Nephron progenitor cell (in vitro differentiated cells): ENCODE measurements around the gene KDM2B.

ENCODE experiments used
- DNase-seq: peaks from one replicate; pipeline ENCODE4 v3.0.0; 2021
- H3K27ac Mint-ChIP-seq: 2 replicates; pipeline ENCODE4 v1.8.0; 2021; ENCODE audit warnings: mild to moderate bottlenecking, moderate library complexity, mixed read lengths
- H3K27me3 Mint-ChIP-seq: 2 replicates; pipeline ENCODE4 v1.8.0; 2021; ENCODE audit warnings: mild to moderate bottlenecking, low read depth, mixed read lengths; ENCODE audit not compliant: poor library complexity
- H3K36me3 Mint-ChIP-seq: 2 replicates; pipeline ENCODE4 v1.8.0; 2021; ENCODE audit warnings: low read depth, mixed read lengths
- H3K4me1 Mint-ChIP-seq: 2 replicates; pipeline ENCODE4 v1.8.0; 2021; ENCODE audit warnings: mixed read lengths
- H3K4me3 Mint-ChIP-seq: 2 replicates; pipeline ENCODE4 v1.8.0; 2021; ENCODE audit warnings: mild to moderate bottlenecking, moderate library complexity, mixed read lengths
- H3K9me3 Mint-ChIP-seq: 2 replicates; pipeline ENCODE4 v1.8.0; 2021; ENCODE audit warnings: mild to moderate bottlenecking, moderate library complexity, mixed read lengths
- CTCF ChIP-seq: fragments of 200-600 bp; sonication (generic); IDR thresholded peaks from 2 replicates; pipeline ENCODE4 v1.5.0; 2021; ENCODE audit warnings: antibody characterized with exemption

Gene KDM2B

GRCh38 chr12:121570467-121571283, 10.1 kb downstream of the KDM2B start:
- H3K27me3 Mint-ChIP-seq: no peaks in the 10 kb centered on the region
- peaks cover 13% of the 10 kb centered on the region for H3K9me3 Mint-ChIP-seq
- peak overlapping the region; percentile 84 for H3K27ac Mint-ChIP-seq

GRCh38 chr12:121568971-121569751, 11.7 kb downstream of the KDM2B start:
- Mint-ChIP-seq H3K27me3 (no peaks in the 10 kb centered on the region), H3K4me3 (peak overlapping the region; percentile 58), H3K9me3 (peaks cover 13% of the 10 kb centered on the region), H3K27ac (peak overlapping the region; percentile 96), H3K4me1 (peaks cover 49% of the 10 kb centered on the region), H3K36me3 (peaks cover 70% of the 10 kb centered on the region)
- no peak for DNase-seq
- TF ChIP-seq CTCF: no peak

More at GRCh38 chr12:121570467-121571283, 10.1 kb downstream of the KDM2B start:
- TF ChIP-seq CTCF: no peak
- DNase-seq: no peak
- H3K4me3 Mint-ChIP-seq: no peak overlapping the region
- H3K4me1 Mint-ChIP-seq: peaks cover 64% of the 10 kb centered on the region
- H3K36me3 Mint-ChIP-seq: peaks cover 67% of the 10 kb centered on the region

GRCh38 chr12:121568518-121568917, 12.3 kb downstream of the KDM2B start:
- H3K27ac Mint-ChIP-seq: peak overlapping the region; percentile 95
- H3K4me3 Mint-ChIP-seq: no peak overlapping the region
- no peak for TF ChIP-seq CTCF
- H3K36me3 Mint-ChIP-seq: peaks cover 69% of the 10 kb centered on the region
- H3K4me1 Mint-ChIP-seq: peaks cover 43% of the 10 kb centered on the region
- DNase-seq: no peak
- H3K9me3 Mint-ChIP-seq: peaks cover 13% of the 10 kb centered on the region
- no peaks in the 10 kb centered on the region for H3K27me3 Mint-ChIP-seq

GRCh38 chr12:121565076-121565475, 15.7 kb downstream of the KDM2B start:
- Mint-ChIP-seq H3K9me3 (no peaks in the 10 kb centered on the region), H3K4me3 (no peak overlapping the region), H3K4me1 (peaks cover 46% of the 10 kb centered on the region), H3K36me3 (peaks cover 59% of the 10 kb centered on the region), H3K27me3 (no peaks in the 10 kb centered on the region), H3K27ac (no peak overlapping the region)
- TF ChIP-seq CTCF: no peak
- DNase-seq: no peak

GRCh38 chr12:121562488-121562887, 18.3 kb downstream of the KDM2B start:
- Mint-ChIP-seq H3K27me3 (peaks cover 3% of the 10 kb centered on the region), H3K9me3 (no peaks in the 10 kb centered on the region), H3K36me3 (peaks cover 59% of the 10 kb centered on the region), H3K4me1 (peaks cover 38% of the 10 kb centered on the region), H3K27ac (no peak overlapping the region), H3K4me3 (no peak overlapping the region)
- no peak for DNase-seq
- no peak for TF ChIP-seq CTCF
